A375 (cell line): ENCODE measurements around the gene ADAD1. TPM values are rescaled to one million over a fixed set of nuclear protein-coding genes. Genes with fewer than 3 reads are reported as not detected.

Source experiments
- total RNA-seq: library from RNA; depleted of rRNA; stranded (reverse); fragments of >200 nt; shearing (Covaris generic); gene quantifications from 2 replicates; pipeline ENCODE4 v1.2.3, GENCODE V29; 2014; rRNA removed

Gene ADAD1
- not detected in 2 replicates for total RNA-seq

GRCh38 chr4:122378711-122379110, at the start of gene ADAD1:
Gene ADAD1, plus strand, starts transcription at chr4:122379011. Its CDS starts 1,059 bp downstream, at chr4:122380070.

GRCh38 chr4:122456231-122457116, 77.7 kb downstream of the ADAD1 start, which contains the start of gene IL2:
Gene IL2, minus strand, starts transcription at chr4:122456725. Its CDS starts 285 bp downstream, at chr4:122456440.

Other genes with a start within 250 kb of the ADAD1 start
- 12.3 and 17.4 TPM in 2 replicates for gene BLTP1, start 226.7 kb upstream of the ADAD1 start, total RNA-seq
- not detected in 2 replicates for gene IL2, start 77.7 kb downstream of the ADAD1 start, total RNA-seq
- gene IL21, start 242.1 kb downstream of the ADAD1 start, total RNA-seq: not detected in 2 replicates